Astrocyte of the spinal cord (primary cell): ENCODE measurements around the gene GRIK1.

Source experiments
- DNase-seq: peaks from one replicate; pipeline ENCODE4 v3.0.0; 2011; ENCODE audit warnings: low read depth, low spot score
- H3K4me3 ChIP-seq: 2 replicates; pipeline ENCODE4 v1.5.1; 2011; ENCODE audit warnings: low read depth, mild to moderate bottlenecking, low read length, moderate library complexity
- in situ Hi-C: cut with HindIII; loops from 2 replicates; pipeline ENCODE4 v1.10.0; 2017; ENCODE audit warnings: low sequenced_read_pairs
- TF ChIP-seq, protein P1 (sequence below): IDR thresholded peaks from 2 replicates; pipeline ENCODE4 v1.5.1; 2012; ENCODE audit warnings: low read depth, mild to moderate bottlenecking, low read length, inconsistent platforms

GRIK1 gene

DNA sequence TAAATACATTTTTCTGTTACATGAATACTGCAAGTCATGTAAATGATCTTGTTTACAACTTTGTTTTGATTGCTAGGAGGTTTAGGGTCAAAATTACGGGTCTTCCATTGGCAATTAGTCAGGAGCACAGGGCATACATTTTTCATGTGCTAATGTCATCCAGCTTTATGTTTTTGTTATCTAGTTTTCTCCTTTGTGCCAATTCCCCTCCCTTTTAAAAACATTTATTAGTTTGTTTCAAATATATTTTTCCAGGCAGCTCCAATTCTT, 280.9 kb downstream of the GRIK1 start:
- H3K4me3 ChIP-seq, result no peak overlapping the region
- no peak for DNase-seq
- TF ChIP-seq, protein P1, sequence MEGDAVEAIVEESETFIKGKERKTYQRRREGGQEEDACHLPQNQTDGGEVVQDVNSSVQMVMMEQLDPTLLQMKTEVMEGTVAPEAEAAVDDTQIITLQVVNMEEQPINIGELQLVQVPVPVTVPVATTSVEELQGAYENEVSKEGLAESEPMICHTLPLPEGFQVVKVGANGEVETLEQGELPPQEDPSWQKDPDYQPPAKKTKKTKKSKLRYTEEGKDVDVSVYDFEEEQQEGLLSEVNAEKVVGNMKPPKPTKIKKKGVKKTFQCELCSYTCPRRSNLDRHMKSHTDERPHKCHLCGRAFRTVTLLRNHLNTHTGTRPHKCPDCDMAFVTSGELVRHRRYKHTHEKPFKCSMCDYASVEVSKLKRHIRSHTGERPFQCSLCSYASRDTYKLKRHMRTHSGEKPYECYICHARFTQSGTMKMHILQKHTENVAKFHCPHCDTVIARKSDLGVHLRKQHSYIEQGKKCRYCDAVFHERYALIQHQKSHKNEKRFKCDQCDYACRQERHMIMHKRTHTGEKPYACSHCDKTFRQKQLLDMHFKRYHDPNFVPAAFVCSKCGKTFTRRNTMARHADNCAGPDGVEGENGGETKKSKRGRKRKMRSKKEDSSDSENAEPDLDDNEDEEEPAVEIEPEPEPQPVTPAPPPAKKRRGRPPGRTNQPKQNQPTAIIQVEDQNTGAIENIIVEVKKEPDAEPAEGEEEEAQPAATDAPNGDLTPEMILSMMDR, result no peak
- in situ Hi-C loops, result no loop called here

DNA sequence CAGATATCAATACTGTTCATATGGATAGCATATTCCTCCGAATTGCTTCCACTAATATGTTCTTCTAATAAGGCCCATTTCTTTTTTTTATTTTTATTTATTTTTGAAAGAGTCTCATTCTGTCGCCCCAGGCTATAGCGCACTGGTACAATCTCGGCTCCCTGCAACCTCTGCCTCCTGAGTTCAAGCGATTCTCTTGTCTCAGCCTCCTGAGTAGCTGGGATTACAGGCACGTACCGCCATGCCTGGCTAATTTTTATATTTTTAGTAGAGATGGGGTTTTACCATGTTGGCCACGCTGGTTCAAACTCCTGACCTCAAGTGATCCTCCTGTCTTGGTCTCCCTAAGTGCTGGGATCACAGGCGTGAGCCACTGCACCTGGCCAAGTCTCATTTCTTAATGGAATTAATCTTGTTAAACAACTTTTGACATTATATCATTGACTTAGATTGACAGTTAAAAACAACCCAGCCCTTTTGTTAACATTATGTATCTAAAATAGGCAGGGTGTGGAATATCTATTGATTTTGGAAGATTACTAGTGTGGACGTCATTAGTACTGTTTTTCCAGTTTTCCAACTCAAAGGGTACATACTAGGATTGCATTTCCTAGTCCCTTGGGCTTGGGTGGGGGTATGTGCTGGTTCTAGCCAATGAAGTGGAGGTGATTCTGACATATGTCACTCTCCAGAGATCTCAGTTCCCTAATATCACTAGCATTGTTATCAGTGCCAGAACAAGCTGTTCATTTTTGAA, 281.4 kb downstream of the GRIK1 start:
- TF ChIP-seq, protein P1, result no peak
- no peak for DNase-seq
- in situ Hi-C loops, result no loop called here
- H3K4me3 ChIP-seq, result no peak overlapping the region

DNA sequence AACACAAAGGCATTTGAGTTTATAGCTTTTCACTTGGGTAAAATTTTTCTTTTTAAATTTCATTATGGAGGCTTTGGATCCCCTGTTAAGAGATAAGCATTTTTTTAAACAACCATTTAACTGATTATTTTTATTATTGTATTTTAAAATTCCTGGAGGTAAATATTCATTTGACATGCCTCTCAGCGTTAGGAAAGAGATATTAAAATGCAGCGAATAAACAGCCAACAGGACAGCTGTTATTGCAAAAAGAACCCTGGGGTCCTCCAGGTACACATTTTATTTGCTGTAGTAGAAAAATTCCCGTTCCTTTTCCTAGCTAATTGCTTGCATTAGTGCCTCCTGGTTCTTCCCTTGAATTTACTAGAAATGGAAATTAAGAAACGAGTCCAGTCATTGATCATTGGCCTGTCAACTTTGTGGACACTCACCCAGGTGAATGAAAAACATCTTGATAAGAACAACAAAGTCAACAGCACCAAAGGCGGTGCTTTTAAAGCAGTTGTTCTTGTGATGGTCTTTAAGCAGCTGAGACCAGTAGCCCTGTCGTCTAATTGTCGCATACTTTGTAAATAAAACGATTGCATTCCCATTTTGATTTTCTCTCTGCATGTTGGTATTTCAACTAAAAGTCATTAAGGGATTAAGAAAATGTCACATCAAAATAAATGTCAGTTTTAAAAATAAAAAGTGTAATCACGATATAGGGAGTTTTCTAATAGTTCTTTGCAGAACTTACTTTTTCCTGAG, 282.4 kb downstream of the GRIK1 start:
- in situ Hi-C loops, result no loop called here
- TF ChIP-seq, protein P1, result no peak

DNA sequence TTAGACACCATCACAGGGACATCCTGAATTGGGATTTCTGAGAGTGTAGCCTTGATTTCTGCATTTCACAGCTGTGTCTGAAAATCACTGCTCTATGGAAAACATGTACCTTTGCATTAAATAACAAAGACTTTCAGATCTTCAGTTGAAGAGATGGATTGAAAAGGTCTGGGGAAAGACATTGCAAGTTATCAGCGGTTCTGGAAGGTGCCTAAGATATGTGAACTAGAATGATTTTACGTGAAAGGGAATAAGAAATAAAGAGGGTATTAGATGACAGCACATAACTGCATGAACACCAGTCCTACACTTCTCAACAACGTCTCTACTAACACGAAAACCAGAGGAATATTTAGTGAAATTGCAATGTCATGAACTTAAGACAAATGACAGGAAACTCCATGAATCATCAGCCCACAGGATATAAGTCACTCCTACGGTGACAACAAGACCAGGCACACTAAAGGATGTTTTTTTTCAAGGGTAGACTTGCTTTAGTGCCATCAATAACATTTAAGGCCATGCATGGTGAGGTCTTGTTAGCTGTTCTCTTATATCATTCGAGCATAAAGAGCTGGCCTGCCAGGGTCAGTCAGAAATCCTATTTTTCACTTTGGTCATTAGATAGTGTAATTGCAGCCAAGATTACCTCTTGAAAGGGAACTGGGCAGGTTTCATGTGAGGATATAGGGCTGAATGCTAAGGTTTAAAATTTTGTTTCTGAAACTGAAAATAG, 283.1 kb downstream of the GRIK1 start:
- no peak overlapping the region for H3K4me3 ChIP-seq
- in situ Hi-C loops, result no loop called here
- TF ChIP-seq, protein P1, result no peak
- peak; percentile 86 for DNase-seq

More for the DNA sequence above, 282.4 kb downstream of the GRIK1 start:
- no peak overlapping the region for H3K4me3 ChIP-seq
- no peak for DNase-seq

DNA sequence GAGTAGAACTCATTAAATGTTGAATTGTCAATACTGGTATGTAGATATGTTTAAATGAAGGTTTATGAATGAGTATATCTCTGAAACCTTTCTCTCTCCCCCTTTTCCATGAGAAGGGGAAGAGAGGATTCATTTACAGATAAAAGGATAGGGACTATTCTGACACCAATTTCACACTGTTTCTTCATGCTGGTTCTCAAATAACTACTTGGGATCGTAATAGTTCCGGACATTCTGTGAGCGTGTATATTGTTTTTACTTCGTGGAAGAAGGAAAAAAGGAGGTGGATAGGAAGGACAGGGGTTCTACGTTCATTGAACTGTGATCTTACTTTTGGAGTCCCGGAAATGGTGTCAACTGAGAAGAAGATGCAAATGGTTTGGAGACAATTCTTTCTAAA, 284.2 kb downstream of the GRIK1 start:
- H3K4me3 ChIP-seq, result no peak overlapping the region
- TF ChIP-seq, protein P1, result no peak
- in situ Hi-C loops, result no loop called here
- no peak for DNase-seq

DNA sequence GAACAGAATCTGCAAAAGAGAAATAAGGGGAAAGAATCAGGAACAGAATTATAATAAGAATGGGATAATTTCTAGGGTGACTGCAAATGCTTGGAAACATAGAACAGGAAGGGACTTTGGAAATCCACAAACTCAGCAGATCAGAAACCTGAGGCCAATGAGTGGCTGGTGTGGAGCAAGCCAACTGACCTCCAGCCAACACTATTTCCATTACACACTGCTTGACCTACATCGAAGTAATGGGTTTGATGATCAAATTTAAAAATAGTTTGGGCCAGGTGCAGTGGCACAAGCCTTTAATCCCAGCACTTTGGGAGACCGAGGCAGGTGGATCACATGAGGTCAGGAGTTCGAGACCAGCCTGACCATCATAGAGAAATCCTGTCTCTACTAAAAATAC, 284.9 kb downstream of the GRIK1 start:
- TF ChIP-seq, protein P1, result no peak
- DNase-seq, result no peak
- in situ Hi-C loops, result no loop called here
- no peak overlapping the region for H3K4me3 ChIP-seq
